H9 (cell line): ENCODE measurements around the gene ASCC3. TPM values are rescaled to one million over a fixed set of nuclear protein-coding genes. Genes with fewer than 3 reads are reported as not detected.

Experiments
- DNase-seq: peaks from one replicate; pipeline ENCODE4 v3.0.0-alpha.2; 2017
- H2AFZ ChIP-seq: one replicate; pipeline ENCODE4 v1.6.1; 2013; ENCODE audit warnings: mild to moderate bottlenecking, low read length, control low read depth, moderate library complexity
- H2AK5ac ChIP-seq: 2 replicates; pipeline ENCODE4 v1.6.1; 2013; ENCODE audit warnings: low read length, control low read depth, mixed read lengths; ENCODE audit not compliant: insufficient read length
- H2BK120ac ChIP-seq: one replicate; pipeline ENCODE4 v1.6.1; 2013; ENCODE audit warnings: low read depth, mild to moderate bottlenecking, low read length, control low read depth, inconsistent platforms; ENCODE audit not compliant: poor library complexity, severe bottlenecking
- H2BK12ac ChIP-seq: 2 replicates; pipeline ENCODE4 v1.6.1; 2013; ENCODE audit warnings: low read length, control low read depth, mixed read lengths, low read depth; ENCODE audit not compliant: insufficient read length
- H2BK15ac ChIP-seq: 2 replicates; pipeline ENCODE4 v1.6.1; 2013; ENCODE audit warnings: low read depth, low read length, control low read depth
- H2BK20ac ChIP-seq: one replicate; pipeline ENCODE4 v1.6.1; 2013; ENCODE audit warnings: low read depth, mild to moderate bottlenecking, low read length, control low read depth, inconsistent platforms; ENCODE audit not compliant: poor library complexity, severe bottlenecking
- H2BK5ac ChIP-seq: 2 replicates; pipeline ENCODE4 v1.6.1; 2013; ENCODE audit warnings: low read length, control low read depth, mixed read lengths; ENCODE audit not compliant: insufficient read length
- H3K14ac ChIP-seq: 2 replicates; pipeline ENCODE4 v1.6.1; 2013; ENCODE audit warnings: low read length, control low read depth; ENCODE audit not compliant: insufficient read depth
- H3K18ac ChIP-seq: 2 replicates; pipeline ENCODE4 v1.6.1; 2013; ENCODE audit warnings: low read depth, mild to moderate bottlenecking, mixed read lengths, low read length, control low read depth; ENCODE audit not compliant: insufficient read length
- H3K23ac ChIP-seq: 2 replicates; pipeline ENCODE4 v1.6.1; 2013; ENCODE audit warnings: low read length, control low read depth, mixed read lengths, low read depth; ENCODE audit not compliant: insufficient read length
- H3K23me2 ChIP-seq: 2 replicates; pipeline ENCODE4 v1.6.1; 2013; ENCODE audit warnings: low read depth, mild to moderate bottlenecking, mixed read lengths, low read length, control low read depth; ENCODE audit not compliant: insufficient read length, poor library complexity, severe bottlenecking
- H3K27ac ChIP-seq: 2 replicates; pipeline ENCODE4 v1.5.1; 2013; ENCODE audit warnings: low read length, control low read depth, mixed read lengths, low read depth; ENCODE audit not compliant: insufficient read length
- H3K27me3 ChIP-seq: 2 replicates; pipeline ENCODE4 v1.6.1; 2013; ENCODE audit warnings: low read length, control low read depth, inconsistent platforms; ENCODE audit not compliant: insufficient read depth
- H3K4ac ChIP-seq: 2 replicates; pipeline ENCODE4 v1.6.1; 2013; ENCODE audit warnings: low read depth, mild to moderate bottlenecking, control low read depth, inconsistent platforms, low read length, moderate library complexity
- H3K4me1 ChIP-seq: 2 replicates; pipeline ENCODE4 v1.6.1; 2013; ENCODE audit warnings: low read length, control low read depth, inconsistent platforms; ENCODE audit not compliant: insufficient read depth
- H3K4me2 ChIP-seq: 2 replicates; pipeline ENCODE4 v1.6.1; 2013; ENCODE audit warnings: low read length, control low read depth, mixed read lengths; ENCODE audit not compliant: insufficient read length, insufficient read depth
- H3K56ac ChIP-seq: 2 replicates; pipeline ENCODE4 v1.6.1; 2013; ENCODE audit warnings: low read depth, mild to moderate bottlenecking, mixed read lengths, low read length, control low read depth; ENCODE audit not compliant: insufficient read length
- H3K79me1 ChIP-seq: 2 replicates; pipeline ENCODE4 v1.6.1; 2013; ENCODE audit warnings: low read depth, mild to moderate bottlenecking, moderate library complexity, low read length, control low read depth, inconsistent platforms; ENCODE audit not compliant: insufficient read depth, poor library complexity, severe bottlenecking
- H3K79me2 ChIP-seq: 2 replicates; pipeline ENCODE4 v1.6.1; 2013; ENCODE audit warnings: low read length, control low read depth, inconsistent platforms; ENCODE audit not compliant: insufficient read depth
- H3K9ac ChIP-seq: 2 replicates; pipeline ENCODE4 v1.6.1; 2013; ENCODE audit warnings: low read length, control low read depth, mixed read lengths; ENCODE audit not compliant: insufficient read length; ENCODE audit errors: extremely low read depth
- H3K9me3 ChIP-seq: one replicate; pipeline ENCODE4 v1.6.1; 2013; ENCODE audit warnings: low read depth, low read length, inconsistent platforms; ENCODE audit not compliant: control insufficient read depth
- H3T11ph ChIP-seq: one replicate; pipeline ENCODE4 v1.6.1; 2013; ENCODE audit warnings: mild to moderate bottlenecking, low read length, control low read depth, inconsistent platforms
- H4K20me1 ChIP-seq: one replicate; pipeline ENCODE4 v1.6.1; 2013; ENCODE audit not compliant: control insufficient read depth, insufficient read length, insufficient read depth
- H4K5ac ChIP-seq: 2 replicates; pipeline ENCODE4 v1.6.1; 2013; ENCODE audit warnings: low read depth, mild to moderate bottlenecking, mixed read lengths, low read length, control low read depth; ENCODE audit not compliant: insufficient read length
- H4K8ac ChIP-seq: replicated peaks from 2 replicates; pipeline ENCODE4 v1.6.1; 2013; ENCODE audit warnings: low read length, control low read depth, mixed read lengths, low read depth; ENCODE audit not compliant: insufficient read length
- H4K91ac ChIP-seq: 2 replicates; pipeline ENCODE4 v1.6.1; 2013; ENCODE audit warnings: low read depth, mild to moderate bottlenecking, moderate library complexity, mixed read lengths, low read length, control low read depth; ENCODE audit not compliant: insufficient read length
- H3K27ac Mint-ChIP-seq, 3 experiments: 2 replicates in 2 of 3; 3 replicates in 1 of 3; pipeline ENCODE4 v1.8.0; 2020 to 2021; ENCODE audit warnings: mixed read lengths in 3 of 3, mild to moderate bottlenecking in 1 of 3, moderate library complexity in 1 of 3
- H3K27me3 Mint-ChIP-seq: 2 replicates; pipeline ENCODE4 v1.8.0; 2021; ENCODE audit warnings: low read depth, mild to moderate bottlenecking, moderate library complexity, mixed read lengths
- H3K36me3 Mint-ChIP-seq, 3 experiments: 2 replicates in 2 of 3; 3 replicates in 1 of 3; pipeline ENCODE4 v1.8.0; 2020 to 2021; ENCODE audit warnings: low read depth in 3 of 3, mixed read lengths in 3 of 3; ENCODE audit not compliant: insufficient read depth in 1 of 3
- H3K4me1 Mint-ChIP-seq, 2 experiments: 2 replicates each; pipeline ENCODE4 v1.8.0; 2020; ENCODE audit warnings: mixed read lengths in 2 of 2
- H3K4me3 Mint-ChIP-seq, 2 experiments: 2 replicates in 1 of 2; 3 replicates in 1 of 2; pipeline ENCODE4 v1.8.0; 2020 to 2021; ENCODE audit warnings: mild to moderate bottlenecking in 2 of 2, mixed read lengths in 2 of 2, moderate library complexity in 1 of 2
- H3K9me3 Mint-ChIP-seq, 2 experiments: 2 replicates in 1 of 2; 3 replicates in 1 of 2; pipeline ENCODE4 v1.8.0; 2020; ENCODE audit warnings: mild to moderate bottlenecking in 2 of 2, mixed read lengths in 2 of 2, moderate library complexity in 1 of 2
- WGBS: extraction: QIAGEN DNeasy Blood & Tissue Kit; methylation state at CpG from one replicate; pipeline ENCODE4 v1.1.7; 2013; ENCODE audit warnings: missing lambda C conversion rate, low lambda C conversion rate, mixed read lengths; ENCODE audit not compliant: insufficient read length; ENCODE audit errors: extremely low coverage; 5-methylcytosine and 5-hydroxymethylcytosine counted together
- total RNA-seq: library from RNA; stranded (reverse); gene quantifications from 2 replicates; pipeline ENCODE4 v1.2.1, GENCODE V29; 2021
- TF ChIP-seq, protein P1 (sequence below): fragments of 200-600 bp; sonication (generic); conservative IDR thresholded peaks from 3 replicates; pipeline ENCODE4 v1.8.0; 2021; ENCODE audit warnings: antibody characterized with exemption, mild to moderate bottlenecking

ASCC3 gene
- total RNA-seq, 1 experiment from 2014 or later: 63.8 TPM

DNA sequence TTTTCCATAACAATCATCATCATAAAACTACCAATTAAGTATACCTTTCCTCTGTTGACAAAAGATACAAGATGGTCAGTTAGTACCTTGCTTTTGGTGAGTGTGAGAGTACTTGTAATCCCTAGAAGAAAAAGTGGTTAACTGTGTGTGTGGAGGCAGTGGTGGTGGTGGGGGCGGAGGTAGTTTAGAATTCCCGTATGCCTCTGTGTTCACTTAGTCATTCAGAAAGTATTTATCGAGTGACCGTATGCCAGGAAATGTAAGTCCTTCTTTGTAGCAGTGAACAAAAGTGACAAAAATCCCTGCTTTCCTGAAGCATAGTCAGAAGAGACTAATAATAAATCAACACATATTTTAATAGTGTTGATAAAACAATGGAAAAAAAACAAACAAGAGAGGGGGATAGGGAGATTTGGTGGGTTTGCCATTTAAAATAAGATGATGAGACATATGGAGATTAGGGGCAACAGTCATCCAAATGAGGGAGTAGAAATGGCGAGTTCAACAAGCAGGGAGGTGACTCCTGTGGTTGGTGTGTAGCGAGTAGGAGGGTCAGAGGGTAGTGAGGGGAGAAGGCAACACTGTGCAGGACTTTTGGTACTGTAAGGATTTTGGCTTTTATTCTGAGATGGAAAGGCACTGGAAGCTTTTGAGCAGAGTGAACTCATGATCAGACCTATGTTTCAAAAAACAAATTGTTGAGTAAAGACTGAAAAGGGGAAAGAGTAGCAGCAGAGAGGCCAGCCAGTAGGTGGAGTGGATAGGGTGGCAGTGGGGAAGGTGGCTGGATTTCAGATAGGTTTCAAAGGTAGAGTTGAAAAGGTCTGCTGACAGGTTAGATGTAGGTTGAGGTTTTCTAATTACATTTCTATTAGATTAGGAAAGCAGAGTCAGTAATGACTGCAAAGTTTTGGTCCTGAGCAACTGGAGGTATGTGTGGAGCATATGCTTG, 376.1 kb downstream of the ASCC3 start:
- H3K4me1 ChIP-seq: no peaks in the 10 kb centered on the region; the same call in 1 of the 2 replicates
- no peak overlapping the region for H2BK20ac ChIP-seq
- no peak overlapping the region for H2AK5ac ChIP-seq
- WGBS: no CpG with 5 or more reads among the region's 6 CpGs
- Mint-ChIP-seq H3K4me1 (peaks cover 0 to 1% of the 10 kb centered on the region in 2 experiments; a peak in 1 of 4 replicates), H3K9me3 (peaks cover 0 to 1% of the 10 kb centered on the region in 2 experiments; a peak in 1 of 5 replicates), H3K27ac (no peak overlapping the region), H3K36me3 (peaks cover 0 to 8% (median 4%) of the 10 kb centered on the region in 3 experiments; a peak in 4 of 7 replicates), H3K27me3 (no peaks in the 10 kb centered on the region), H3K4me3 (no peak overlapping the region)
- H3K23me2 ChIP-seq: no peaks in the 10 kb centered on the region
- no peak overlapping the region for H4K91ac ChIP-seq
- no peaks in the 10 kb centered on the region for H4K20me1 ChIP-seq
- no peak overlapping the region for H3K14ac ChIP-seq
- H4K5ac ChIP-seq: no peak overlapping the region
- no peak overlapping the region for H3K4ac ChIP-seq
- no peaks in the 10 kb centered on the region for H3K27me3 ChIP-seq
- no peak overlapping the region for H3K27ac ChIP-seq
- H4K8ac ChIP-seq: no peak overlapping the region
- H3K18ac ChIP-seq: no peak overlapping the region
- H2BK5ac ChIP-seq: no peak overlapping the region
- TF ChIP-seq, protein P1, sequence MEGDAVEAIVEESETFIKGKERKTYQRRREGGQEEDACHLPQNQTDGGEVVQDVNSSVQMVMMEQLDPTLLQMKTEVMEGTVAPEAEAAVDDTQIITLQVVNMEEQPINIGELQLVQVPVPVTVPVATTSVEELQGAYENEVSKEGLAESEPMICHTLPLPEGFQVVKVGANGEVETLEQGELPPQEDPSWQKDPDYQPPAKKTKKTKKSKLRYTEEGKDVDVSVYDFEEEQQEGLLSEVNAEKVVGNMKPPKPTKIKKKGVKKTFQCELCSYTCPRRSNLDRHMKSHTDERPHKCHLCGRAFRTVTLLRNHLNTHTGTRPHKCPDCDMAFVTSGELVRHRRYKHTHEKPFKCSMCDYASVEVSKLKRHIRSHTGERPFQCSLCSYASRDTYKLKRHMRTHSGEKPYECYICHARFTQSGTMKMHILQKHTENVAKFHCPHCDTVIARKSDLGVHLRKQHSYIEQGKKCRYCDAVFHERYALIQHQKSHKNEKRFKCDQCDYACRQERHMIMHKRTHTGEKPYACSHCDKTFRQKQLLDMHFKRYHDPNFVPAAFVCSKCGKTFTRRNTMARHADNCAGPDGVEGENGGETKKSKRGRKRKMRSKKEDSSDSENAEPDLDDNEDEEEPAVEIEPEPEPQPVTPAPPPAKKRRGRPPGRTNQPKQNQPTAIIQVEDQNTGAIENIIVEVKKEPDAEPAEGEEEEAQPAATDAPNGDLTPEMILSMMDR: peak; percentile 29; the same call in 2 of the 3 replicates
- H2BK120ac ChIP-seq: no peak overlapping the region
- no peak overlapping the region for H3K9ac ChIP-seq
- no peaks in the 10 kb centered on the region for H3K79me1 ChIP-seq
- no peak overlapping the region for H2BK15ac ChIP-seq
- no peaks in the 10 kb centered on the region for H3K9me3 ChIP-seq
- H2AFZ ChIP-seq: no peak overlapping the region
- H2BK12ac ChIP-seq: no peak overlapping the region
- no peak overlapping the region for H3K56ac ChIP-seq
- H3K23ac ChIP-seq: no peak overlapping the region
- H3K79me2 ChIP-seq: no peaks in the 10 kb centered on the region
- no peak for DNase-seq
- H3K4me2 ChIP-seq: no peak overlapping the region
- H3T11ph ChIP-seq: no peak overlapping the region
